HG02623 (cell line): Measurements from ENCODE around the gene CDH23.
"Not testable (repeated sequence)": the region's sequence is repeated elsewhere in the genome, so short reads cannot be mapped to it uniquely, and the experiment has no call there.

Experiments used
- ATAC-seq: cut with Tn5 transposase; IDR thresholded peaks from one replicate; pipeline ENCODE4 v1.9.1; 2021; ENCODE audit warnings: moderate library complexity; ENCODE audit not compliant: unreplicated experiment

CDH23 gene

GRCh38 chr10:71597821-71598498 lies 201.2 kb downstream of the CDH23 start:
- ATAC-seq: no peak

- no peak for ATAC-seq
These were observed 201.9 kb downstream of the CDH23 start for GRCh38 chr10:71598621-71599055.

- ATAC-seq: no peak
These were observed 202.8 kb downstream of the CDH23 start for GRCh38 chr10:71599518-71599917.

- not testable (repeated sequence) for ATAC-seq
These were observed 203.5 kb downstream of the CDH23 start for GRCh38 chr10:71600242-71600641.

- no peak for ATAC-seq
These were observed 204.1 kb downstream of the CDH23 start for GRCh38 chr10:71600849-71601248.

GRCh38 chr10:71601273-71601672 lies 204.6 kb downstream of the CDH23 start:
- ATAC-seq: no peak

GRCh38 chr10:71603150-71603549 lies 206.4 kb downstream of the CDH23 start:
- ATAC-seq: no peak

GRCh38 chr10:71603754-71604153 lies 207.0 kb downstream of the CDH23 start:
- no peak for ATAC-seq

GRCh38 chr10:71604324-71605018 lies 207.8 kb downstream of the CDH23 start:
- ATAC-seq: no peak

GRCh38 chr10:71605263-71605962 lies 208.7 kb downstream of the CDH23 start:
- no peak for ATAC-seq

GRCh38 chr10:71606257-71607081 lies 209.7 kb downstream of the CDH23 start:
- ATAC-seq: no peak

- ATAC-seq: no peak
These were observed 210.3 kb downstream of the CDH23 start for GRCh38 chr10:71607082-71607443.

- no peak for ATAC-seq
These were observed 212.4 kb downstream of the CDH23 start for GRCh38 chr10:71608819-71609768.

- no peak for ATAC-seq
These were observed 213.9 kb downstream of the CDH23 start for GRCh38 chr10:71610651-71611050.

GRCh38 chr10:71611131-71611530 lies 214.4 kb downstream of the CDH23 start:
- ATAC-seq: no peak

- ATAC-seq: no peak
These were observed 215.1 kb downstream of the CDH23 start for GRCh38 chr10:71611709-71612422.

- ATAC-seq: no peak
These were observed 216.6 kb downstream of the CDH23 start for GRCh38 chr10:71613261-71613777.

GRCh38 chr10:71613877-71614276 lies 217.2 kb downstream of the CDH23 start:
- ATAC-seq: no peak

GRCh38 chr10:71614946-71615345 lies 218.2 kb downstream of the CDH23 start:
- no peak for ATAC-seq
